Kidney tubule cell (primary cell): ENCODE measurements around the gene VRK3.

Source experiments
- DNase-seq: peaks from one replicate; pipeline ENCODE4 v3.0.0-alpha.2; 2018; ENCODE audit warnings: low spot score

The VRK3 gene

DNA sequence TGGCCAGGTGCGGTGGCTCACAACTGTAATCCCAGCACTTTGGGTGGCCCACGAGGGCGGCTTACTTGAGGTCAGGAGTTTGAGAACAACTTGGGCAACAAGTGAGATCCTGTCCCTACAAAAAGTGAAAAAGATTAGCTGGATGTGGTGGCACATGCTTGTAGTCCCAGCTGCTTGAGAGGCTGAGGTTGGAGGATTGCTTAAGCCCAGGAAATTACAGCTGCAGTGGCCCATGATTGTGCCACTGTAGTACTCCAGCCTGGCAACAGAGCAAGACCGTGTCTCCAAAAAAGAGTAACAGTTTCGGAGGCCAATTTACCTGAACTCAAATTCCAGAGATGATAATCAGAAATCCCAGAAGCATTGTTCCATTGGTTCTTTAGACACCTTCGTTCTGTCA is 5.1 kb upstream of the VRK3 start:
- DNase-seq = no peak

DNA sequence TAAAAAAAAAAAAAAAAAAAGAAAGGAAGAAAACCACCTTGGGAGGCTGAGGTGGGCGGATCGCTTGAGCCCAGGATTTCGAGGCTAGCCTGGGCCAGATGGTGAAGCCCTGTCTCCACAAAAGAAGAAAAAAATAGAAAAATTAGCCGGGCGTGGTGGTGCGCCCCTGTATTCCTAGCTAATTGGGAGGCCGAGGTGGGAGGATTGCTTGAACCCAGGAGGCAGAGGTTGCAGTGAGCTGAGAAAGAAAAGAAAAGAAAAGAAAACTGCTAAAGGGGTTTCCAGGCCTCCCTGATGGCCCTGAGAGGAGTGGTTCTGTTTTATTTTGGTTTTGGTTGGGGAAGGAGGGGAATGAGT is 1.4 kb upstream of the VRK3 start:
- DNase-seq = no peak

DNA sequence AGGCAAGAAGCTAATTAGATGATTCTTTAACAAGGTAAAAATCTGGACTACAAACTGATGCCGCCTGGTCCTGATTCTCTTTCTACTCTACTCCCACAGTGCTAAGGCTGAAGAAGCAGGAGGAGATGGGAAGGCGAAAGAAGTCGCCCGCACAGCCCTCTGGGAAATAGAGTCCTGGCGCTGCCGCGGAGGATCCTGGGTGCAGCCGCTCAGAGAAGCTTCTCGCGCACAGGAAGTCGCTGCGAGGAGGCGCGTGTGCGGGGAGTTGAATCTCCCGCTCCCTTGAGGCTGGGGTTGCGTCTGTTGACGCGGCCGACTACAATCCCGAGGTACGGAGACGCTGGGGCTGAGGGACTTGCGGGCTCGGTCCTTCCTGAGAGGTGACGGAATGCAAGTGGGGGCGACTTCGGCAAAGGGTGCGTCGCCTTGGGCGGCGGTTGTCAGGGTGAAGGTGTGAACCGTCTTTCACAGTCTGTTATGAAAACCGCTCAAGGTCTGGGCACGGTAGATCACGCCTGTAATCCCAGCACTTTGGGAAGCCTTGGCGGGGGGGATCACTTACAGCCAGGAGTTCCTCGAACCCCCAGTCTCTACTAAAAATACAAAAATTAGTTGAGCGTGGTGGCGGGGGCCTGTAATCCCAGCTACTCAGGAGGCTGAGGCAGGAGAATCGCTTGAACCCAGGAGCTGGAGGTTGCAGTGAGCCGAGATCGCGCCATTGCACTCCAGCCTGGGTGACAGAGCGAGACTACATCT is 800 bp upstream of the VRK3 start, which contains the start of gene ZNF473:
Gene ZNF473 (plus strand): TSS at position 212 of the 756 bp plus-strand sequence. CDS start 5,078 bp downstream, outside the sequence.
- DNase-seq = peak; percentile 97

DNA sequence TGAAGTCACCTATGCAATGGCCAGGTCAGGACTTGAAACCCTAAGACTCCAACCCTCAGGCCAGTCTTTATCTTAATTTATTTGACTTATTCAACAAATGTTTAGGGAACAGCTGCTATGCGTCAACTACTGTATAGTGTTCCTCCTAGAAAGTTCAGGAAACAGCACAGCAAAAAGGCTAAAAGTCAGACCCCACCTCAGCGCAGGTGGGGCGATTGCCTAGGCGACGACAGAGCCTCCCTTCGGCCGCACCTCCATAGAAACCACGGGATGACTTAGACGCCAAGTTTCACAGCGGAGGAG is 502 bp downstream of the VRK3 start:
- no peak for DNase-seq

DNA sequence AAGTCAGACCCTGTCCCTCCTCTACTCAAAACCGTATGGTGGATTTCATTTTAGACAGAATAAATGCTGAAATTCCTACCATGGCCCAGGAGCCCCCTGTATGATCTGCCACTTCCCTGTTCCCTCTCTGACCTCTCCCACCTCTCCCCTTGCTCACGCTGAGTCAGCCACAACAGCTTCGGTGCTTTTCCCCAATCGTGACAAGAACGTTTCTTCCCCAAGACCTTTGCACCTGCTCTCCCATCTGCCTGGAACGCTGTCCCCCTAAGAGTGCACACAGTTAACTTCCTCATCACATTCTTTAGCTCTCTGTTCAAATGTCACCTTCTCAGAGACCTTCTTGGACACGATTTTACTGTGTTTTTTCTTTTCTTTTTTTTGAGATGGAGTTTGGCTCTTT is 2.3 kb downstream of the VRK3 start:
- DNase-seq = peak; percentile 41

DNA sequence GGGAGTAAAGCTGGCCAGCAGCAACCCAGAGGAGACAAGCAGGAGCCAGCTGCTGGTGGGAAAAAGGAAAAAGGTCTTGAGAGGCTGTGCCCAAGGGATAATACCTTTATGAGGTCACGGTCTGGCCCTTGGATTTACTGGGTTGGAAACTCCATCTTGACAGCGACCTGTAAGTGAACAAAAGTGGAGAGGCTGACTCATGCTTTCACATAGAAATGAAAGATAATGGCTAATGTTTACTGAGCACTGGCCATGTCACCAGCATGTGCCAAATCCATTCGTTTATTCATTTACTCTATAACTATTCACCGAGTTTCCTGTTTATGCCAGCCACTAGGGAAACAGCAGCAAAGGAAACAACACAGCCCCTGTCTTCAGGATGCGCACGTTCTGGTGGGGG is 4.7 kb downstream of the VRK3 start:
- peak; percentile 94 for DNase-seq

DNA sequence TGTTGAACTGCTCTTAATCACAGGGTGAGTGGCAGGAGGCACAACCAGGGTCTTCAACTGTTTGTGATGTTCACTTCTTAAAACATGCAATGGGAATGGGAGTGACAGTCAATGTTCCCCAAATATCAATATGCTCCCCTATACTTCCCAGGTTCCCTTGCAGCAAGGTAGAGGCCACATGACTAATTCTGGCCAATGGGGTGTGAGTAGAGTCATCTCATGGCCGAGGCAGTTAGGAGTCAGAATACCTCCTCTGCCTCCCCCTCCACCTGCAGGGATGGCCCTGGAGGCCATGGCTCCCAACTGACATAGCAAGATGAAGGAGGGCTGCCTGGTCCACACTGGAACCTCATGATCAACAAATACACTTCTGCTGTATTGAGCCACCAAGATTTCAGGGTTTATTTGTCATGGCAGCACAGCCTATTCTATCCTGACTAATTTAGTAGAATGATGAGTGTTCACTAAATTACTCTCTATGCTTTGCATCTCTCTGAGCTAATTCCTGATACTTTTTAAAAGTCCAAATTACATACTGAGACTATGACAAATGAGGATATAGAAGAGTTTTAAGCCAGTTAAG is 8.9 kb downstream of the VRK3 start:
- no peak for DNase-seq

DNA sequence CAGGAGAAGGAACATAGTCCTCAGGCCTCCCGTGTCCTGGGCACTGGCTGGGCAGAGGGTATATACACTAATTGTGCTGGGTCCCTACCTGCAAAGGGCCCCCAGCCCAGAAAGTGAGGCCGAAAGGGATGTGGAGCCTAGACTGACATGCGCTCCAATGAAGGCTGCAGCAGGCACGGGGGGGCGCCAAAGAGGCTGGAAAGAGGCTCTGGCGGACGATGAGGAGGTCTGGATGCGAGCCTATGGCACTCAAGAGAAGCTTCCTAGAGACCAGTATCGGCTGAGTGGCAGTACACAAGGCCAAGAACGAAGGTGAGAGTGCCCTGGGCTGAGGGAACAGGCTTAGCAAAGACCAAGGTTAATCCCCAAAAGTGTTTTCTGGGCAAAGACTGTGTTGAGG is 16.6 kb downstream of the VRK3 start:
- no peak for DNase-seq

DNA sequence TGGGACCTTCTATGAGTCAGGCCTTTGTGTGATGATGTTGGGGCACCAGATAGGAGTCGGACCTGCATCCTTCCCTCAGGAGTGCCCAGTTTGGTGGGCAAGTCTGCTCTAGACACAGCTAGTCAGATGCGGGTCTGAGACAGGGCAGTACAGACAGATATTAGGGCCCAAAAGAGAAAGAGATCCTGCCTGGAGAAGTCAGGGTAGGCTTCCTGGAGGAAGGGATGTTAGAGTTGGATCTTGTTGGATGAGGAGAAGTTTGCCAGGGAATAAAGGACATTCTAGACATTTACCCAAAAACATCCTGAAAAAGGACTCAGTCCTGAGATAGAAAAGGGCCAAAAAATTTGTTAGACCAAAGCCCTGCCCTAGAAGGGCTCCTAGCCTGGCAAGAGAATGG is 17.2 kb downstream of the VRK3 start:
- DNase-seq = no peak

DNA sequence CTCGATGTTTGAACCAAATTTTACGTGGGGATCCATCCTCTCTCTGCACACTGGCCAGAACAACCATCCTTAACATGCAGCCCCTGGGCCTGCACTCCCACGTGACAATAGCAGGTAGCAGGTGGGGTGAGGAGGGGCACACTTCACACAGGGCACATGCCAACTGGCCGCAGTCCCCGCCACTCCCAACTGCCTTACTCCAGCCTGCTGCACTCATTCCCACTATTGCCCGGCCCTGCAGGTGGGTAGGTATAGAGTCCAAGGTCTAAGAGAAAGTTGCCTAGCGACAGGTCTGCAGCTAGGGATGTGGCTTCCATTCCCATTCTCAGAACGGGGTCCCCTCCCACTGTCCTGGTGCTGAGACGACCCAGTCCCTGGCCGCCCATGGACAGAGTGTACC is 18.0 kb downstream of the VRK3 start:
- no peak for DNase-seq

DNA sequence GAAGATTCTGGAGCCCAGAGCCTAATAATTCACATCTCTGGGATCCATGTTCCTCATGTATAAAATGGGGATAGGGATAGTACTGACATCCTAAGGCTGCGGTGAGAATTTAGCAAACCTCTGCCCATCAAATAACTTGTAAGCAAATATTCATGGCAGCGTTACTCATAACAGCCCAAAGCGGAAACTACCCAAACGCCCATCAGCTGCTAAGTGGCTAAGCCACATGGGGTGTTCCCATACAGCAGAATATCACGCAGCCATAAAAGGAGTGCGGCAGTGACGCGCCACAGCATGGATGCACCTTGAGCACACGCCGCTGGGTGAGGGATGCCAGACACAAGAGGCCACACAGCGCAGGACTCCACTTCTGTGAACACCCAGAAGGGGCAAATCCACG is 19.7 kb downstream of the VRK3 start:
- no peak for DNase-seq

DNA sequence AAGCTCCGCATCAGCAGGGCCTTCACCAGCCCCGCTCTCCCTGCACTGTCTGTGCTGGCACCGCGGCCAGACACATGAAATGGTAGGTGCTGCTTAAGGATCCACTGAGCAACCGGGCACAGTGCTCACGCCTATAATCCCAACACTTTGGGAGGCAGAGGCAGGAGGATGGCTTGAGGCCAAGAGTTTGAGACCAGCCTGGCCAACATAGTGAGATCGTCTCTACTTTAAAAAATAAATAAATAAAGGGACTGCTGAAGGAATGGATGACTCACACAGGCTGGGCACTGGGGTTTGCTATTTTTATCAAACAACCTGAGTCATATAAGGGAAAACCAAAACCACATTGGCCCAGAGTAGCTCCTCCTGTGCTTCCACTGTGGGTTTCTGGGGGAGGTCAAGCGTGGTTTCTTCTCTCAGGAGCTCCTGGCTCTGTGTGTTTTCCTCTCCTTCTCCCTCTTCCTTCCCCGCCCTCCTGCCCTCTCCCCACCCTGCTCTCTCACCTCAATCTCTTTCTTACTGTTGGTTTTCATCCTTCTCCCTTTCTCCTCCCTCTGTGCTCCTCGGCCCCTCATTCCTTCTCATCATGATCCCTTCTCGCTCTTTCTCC is 21.3 kb downstream of the VRK3 start:
- DNase-seq = peak; percentile 98

DNA sequence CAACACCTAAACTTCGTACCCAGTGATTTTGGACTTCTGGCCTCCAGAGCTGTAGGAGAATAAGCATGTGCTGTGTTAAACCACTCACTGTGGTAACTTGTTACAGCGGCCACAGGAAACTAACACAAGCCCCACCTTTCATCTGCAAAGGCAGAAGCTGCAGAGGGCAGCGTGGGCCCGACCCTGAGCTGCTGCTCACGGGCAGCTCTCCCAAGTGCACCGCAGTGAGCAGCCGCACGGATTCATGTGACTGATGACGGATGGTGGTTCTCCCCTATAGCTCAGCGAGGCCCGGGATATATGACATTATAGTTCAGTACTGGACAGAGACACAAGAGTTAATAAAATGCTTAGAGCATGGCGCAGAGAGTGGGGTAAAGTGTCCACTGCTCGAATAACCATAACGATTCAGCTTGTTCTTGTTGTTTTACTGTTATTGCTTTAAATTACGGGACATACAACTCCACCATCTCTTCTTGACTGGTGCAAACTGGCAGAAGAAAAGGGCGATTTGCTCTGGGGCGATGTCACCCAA is 21.9 kb downstream of the VRK3 start:
- DNase-seq = no peak

DNA sequence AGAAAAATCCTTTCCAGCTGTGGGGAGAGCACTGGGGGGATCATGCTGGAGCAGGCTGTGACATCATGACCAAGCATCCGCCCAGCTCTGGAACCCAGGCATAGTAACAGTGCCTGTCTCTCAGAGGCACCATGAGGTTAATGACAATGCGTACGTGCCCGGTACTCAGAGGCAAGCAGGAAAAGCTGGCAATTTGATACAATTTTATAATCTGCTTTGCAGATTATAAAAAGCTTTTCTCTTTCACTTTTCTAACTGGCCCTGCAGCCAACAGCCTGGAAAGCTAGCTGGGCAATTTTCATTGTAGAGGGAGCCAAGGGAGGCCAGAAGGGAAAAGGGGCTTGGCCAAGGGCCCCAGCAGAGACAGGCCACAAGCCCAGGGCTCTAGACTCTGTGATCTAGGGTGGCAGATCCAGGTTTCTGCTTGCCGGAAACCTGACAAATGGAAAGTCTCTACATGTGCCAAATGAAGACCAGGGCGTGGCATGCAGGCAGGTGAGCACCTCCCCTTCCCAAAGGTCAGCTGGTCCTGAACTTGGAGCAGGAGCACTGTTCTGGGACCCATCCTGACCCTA is 22.7 kb downstream of the VRK3 start:
- no peak for DNase-seq

DNA sequence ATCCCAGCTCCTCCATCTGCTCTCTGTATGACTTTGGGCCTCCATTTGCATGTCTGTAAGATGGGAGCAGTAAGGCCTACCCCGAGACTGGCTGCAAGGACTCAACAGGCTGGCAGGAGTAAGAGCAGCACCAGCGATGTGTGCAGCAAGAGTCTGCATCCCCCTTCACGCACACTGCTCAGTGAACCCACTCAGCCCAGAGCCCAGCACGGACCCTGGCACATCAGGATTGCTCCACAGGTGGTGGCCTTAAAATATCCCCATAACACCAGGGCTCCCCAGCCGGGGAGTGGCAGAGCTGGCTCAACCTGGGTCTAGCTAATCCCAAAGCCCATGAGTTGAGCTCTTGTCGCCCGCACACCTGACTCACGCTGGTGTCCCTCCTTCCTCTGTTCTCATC is 23.4 kb downstream of the VRK3 start:
- no peak for DNase-seq

DNA sequence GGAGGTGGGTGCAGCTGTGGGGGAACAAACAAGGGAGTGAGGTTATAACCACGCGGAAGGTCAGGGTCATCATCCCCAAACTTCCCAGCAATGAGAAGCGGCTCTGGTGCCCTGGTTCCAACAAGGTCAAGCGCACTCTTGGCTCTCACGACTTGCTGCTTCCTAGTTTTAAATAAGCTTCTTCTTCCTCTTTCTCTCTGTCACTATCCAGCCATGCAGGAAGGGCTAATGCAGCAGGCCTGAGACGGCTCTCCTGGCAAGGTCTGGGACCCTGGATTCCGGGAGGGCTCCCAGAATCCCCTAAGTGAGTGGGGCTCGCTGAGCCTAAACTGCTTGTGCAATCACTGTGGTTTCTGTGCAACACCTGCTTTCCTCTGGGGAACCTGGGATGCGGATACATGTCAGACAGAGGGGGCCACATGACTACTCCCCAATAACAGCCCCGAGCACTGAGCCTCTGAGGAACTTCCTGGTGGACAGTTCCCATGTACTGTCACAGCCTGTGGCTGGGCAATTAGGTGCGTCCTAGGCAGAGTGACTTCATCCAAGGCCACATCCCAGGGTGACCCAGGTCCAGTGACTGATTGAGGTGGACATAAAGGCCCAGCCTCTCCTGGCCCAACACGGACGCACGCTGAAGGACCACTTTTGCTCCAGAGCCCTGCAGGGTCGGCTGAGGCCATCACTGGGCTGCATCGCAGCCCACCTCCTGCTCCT is 24.2 kb downstream of the VRK3 start:
- no peak for DNase-seq

DNA sequence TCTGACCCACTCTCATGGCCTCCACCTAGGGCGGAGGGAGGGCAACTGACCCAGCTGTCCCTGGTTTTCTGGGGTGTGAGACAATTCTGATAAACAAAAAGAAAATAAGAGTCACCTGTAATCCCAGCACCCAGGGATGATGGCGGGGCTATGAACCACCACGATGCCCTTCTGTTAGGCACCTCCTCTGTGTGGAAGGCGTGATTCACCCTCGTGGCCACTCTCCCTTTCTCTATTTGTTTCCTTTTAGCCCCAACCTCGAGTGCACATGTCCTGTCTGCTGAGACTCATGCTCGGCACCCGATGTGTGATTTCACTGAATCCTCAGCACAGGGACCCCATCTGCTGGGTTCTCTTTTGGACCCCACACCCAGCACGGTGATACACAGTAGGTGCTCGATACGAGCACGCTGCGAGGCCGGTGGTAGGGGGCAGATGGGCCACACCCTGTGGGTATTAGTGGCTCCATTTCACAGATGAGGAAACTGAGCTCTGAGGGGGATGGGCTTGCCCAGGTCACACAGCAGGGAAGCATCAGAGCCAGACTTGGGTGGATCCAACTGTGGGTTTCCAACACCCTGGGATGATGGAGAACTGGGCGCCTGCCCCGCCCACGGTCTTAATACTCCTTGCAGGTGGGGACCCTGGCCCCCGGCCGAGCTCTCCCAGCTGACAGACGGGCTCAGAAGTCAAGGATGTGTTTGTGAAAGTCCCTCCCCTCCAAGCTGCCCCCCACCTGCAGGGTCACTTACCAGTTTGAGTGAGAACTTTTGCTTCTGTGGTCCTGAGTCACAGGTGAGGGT is 24.9 kb downstream of the VRK3 start:
- DNase-seq = no peak

DNA sequence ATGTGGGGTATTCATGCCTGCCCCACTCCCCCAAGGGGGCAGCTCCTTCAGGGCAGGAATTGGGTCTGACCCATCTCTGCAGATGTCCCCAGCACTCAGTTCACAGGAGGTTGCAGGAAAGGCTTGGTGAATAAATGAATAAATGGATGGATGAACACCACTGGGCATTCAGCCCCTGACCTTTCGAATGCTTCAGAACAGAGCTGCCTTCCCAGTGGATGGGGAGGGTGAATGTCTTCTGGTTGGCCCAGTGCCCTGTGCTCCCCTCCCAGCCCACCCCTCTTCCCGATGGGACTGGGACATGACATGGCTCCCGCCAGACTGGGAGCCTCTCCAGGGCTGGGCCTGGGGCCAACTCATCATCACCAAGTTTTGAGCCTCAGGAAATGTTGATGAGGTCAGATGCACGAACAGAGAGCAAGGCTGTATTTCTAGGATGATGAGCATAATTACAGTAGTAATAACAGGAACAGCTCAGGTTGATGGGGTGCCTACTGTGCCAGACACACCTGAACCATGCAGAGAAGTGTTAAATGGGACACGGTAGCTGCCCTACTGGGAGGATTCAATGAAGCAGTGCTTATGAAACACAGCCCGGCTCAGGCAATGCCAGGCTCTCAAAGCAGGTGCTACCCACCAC is 25.7 kb downstream of the VRK3 start:
- DNase-seq = no peak

DNA sequence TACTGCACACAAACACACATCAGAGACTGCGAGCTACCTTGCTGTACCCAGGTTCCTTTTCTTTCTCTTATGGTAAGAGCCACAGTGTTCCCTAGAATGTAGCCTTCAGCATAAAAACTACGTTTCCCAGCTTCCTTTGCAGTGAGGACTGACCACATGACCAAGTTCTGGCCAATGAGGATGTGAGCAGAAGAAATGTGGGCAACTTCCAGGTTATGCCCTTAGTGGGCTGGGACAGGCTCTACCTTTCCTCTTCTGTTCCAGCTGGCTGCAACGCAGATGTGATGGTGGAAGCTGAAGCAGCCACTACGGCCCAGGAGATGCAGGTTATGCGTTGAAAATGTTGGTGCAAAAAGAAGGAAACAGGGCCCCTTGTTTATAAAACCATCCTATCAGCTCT is 27.5 kb downstream of the VRK3 start:
- peak; percentile 22 for DNase-seq

DNA sequence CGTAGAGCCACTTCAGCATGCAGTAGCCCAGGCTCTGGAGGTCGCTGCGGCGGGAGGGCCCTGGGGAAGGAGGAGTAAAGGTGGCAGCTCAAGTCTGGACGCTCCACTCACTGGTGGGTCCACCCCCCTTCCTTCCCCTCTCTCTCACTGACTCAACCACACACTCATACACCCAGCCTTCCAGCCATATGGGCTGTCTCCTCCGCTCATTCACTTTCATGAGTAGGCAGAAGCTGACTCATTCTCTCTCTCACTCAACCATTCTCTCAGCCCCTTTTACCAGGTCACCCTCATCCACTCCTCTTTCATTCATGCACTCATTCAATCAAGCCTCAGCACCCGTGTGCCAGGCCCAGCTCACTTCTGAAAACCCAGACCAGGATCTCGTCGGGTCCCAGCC is 36.7 kb downstream of the VRK3 start:
- DNase-seq = peak; percentile 79

DNA sequence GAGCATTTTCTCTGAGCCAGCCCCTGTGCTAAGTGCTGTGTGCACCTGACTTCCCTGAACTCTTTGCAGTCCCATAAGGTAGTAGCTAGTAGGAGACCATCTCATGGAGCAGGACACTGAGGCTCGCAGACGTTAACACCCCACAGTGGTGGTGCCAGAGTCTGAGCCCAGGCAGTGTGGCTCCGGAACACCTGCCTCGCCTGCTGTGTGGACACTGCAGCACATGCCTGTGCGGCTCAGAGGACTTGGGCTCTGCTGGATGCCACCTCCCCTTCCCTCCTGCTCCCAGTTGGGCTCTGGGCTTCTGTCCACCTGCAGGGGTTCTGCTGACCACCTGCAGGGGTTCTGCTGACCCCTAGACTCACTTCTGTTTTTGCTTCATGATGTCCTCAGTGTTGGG is 37.2 kb downstream of the VRK3 start:
- no peak for DNase-seq
